UCSD-AML1 (cell line): ENCODE results near the gene GALK1.
"Not testable (repeated sequence)": the region's sequence is repeated elsewhere in the genome, so short reads cannot be mapped to it uniquely, and the experiment has no call there.

Experiments used
- DNase-seq: peaks from one replicate; lab custom pipeline; 2025; ENCODE audit not compliant: unreplicated experiment; lab: John Stamatoyannopoulos, UW

The GALK1 gene

DNA sequence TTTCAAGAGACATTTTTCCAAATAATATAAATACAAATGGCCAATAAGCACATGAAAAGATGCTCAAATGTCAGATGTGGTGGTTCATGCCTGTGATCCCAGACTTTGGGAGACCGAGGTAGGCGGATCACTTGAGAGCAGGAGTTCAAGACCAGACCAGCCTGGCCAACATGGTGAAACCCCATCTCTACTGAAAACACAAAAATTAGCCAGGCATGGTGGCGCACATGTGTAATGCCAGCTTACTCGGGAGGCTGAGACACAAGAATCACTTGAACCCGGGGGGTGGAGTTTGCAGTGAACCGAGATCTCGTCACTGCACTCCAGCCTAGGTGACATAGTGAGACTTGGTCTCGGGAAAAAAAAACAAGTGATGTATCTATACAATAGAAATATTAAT is 2.9 kb upstream of the GALK1 start:
- no peak for DNase-seq

DNA sequence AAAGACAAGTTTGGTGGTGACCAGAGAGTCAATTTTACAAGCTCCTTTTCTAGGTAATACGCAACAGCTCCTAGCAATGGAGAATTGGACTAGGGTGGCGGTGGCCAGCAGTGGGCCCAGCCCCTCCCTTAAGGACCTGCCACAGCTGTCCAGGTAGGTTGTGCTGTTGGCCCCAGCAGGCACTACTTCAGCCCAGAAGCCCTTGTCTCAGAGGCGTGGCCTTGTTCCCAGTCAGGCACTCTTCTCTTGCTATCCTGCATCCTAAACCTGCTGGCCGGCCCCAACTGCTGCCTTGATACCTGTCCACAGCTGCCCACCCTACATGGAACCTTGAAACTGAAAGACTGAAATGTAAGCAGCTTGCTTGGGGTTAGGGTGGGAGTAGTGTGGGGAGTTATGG is 989 bp upstream of the GALK1 start:
- no peak for DNase-seq

DNA sequence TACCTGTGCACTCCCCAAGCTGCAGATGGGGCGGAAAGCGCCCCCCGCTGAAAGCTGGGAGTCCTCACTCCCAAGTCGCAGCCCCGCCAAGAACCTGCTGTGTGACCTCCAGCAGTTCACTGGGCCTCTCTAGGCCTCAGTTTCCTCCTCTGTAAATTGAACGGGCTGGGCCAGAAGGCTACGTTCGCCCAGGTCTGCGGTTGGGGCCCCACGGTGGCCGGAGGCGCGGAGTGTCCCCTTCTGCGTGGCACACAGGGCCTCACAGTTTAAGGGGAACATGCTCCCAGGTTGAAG is 628 bp downstream of the GALK1 start:
- DNase-seq, result no peak

DNA sequence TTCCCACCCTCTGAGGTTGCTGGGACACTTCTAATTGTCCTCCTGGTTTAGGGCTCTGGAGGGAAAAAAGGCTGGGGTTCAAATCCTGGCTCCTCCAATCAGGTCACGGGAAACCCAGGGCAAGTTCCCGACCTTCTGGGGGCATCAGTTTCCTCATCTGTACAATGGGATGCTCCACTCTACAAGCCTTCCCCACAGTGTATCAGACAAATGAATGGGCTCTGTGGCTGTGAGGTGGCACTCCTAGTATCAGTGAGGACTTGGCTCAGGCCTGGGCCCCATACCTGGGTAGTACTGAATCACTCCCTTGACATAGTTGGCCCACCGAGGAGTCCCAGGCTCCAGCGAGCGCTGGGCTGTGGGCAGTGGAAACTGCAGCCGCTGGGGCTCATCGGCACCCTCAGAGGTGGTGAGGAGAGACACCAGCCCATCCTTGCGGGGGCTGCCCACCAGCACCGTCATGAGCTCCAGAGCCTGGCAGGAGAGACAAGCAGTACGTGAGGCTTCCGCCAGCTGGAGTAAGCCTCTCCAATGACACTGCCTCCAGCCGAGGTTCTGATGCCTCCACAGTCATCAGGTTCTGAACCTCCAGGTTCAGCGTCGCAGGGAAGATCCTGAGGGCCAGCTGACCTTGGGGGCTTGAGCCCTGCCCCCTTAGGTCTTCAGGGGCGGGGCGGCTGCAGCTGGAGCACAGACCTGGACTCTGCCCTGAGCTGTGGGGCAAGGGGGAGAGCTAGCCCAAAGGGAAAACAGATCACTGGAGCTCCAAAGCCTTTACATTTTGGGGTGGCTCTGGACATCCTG is 1.2 kb downstream of the GALK1 start:
- DNase-seq, result no peak

DNA sequence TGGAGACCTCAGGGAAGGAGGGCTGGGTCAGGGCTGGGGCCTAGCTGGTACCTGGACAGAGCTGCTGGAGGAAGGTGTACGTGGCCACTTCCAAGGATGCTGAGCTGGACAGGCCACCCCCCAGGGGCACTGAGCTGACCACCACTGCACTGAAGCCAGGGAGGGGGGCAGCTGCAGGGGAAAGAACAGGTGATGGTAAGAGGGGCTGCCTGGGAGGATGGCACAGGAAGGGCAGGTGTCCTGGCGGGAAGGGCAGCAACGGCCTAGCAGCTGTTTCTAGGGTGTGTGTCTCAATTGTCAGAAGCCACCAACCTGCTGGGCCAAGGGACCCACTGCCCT is 1.8 kb downstream of the GALK1 start:
- DNase-seq, result no peak

DNA sequence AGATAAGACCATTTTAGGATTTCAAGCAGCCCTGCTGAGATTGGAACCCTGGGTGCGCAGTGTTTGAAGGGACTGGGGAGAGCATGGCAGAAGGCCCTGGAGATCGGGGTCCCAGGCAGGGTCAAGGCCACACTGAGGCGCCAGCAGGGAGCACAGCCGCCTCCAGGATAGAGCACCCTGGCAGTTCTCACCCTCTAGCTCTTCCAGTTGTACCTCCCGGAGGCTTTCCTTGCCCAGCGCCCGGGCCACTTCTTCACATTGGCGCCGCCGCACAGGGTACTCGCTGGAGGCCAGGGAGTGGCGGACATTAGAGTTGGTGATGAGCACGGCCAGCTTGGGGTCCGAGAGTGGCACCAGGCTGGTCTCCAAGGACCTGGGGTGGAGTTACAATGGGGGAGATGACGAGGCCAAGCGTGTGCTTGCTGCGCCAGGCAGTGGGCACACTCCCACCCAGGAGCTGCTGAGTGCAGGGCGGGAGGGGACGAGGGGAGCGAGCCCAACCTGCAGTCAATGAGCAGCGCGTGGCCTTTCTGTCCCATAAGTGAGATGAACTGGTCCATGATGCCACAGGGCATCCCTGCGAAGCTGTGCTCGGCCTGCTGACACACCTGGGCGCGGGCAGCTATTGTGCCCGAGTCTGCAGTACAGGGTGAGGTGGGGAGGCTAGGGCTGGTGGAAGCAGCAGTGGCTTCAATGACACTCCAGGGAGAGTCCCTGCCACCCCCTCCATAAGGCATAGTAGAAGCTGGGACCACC is 2.3 kb downstream of the GALK1 start:
- DNase-seq, result no peak

DNA sequence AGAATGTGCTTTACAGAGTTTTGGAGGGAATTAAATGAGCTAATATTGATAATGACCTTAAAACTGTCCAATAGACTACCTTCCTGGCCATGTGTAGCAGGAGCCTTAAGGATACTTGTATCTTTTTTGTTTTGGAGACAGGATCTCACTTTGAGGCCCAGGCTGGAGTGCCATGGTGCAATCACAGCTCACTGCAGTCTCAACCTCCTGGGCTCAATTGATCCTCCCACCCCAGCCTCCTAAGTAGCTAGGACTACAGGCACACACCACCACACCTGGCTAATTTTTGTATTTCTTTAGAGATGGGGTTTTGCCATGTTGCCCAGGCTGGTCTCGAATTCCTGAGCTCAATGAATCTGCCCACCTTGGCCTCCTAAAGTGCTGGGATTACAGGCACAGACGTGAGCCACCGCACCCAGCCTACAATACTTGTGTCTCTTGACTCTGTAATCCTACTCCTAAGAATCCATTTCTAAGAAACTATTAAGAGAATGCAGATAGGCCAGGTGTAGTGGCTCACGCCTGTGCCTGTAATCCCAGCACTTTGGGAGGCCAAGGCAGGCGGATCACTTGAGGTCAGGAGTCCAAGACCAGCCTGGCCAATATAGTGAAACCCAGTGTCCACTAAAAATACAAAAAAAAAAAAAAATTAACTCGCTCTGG is 4.9 kb downstream of the GALK1 start:
- DNase-seq, result not testable (repeated sequence)

DNA sequence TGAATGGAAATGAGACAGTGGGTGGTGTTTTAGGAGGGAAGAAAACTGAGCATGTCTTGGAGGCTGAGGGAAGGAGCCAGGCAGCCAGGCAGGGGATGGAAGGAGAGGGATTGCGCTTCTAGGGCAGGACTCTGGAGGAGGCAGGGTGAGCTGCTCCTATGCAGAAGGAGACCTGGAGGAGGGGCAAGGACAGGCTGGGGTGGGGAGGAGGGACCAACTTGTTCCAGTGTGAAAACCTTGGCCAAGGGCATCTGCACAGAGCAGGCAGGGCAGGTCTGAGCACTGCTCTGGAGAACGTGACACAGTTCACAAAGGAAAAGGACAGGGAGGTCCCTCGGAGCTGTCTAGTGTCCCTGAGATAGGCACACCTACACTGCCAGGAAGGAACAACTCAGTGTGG is 5.5 kb downstream of the GALK1 start:
- DNase-seq, result no peak

DNA sequence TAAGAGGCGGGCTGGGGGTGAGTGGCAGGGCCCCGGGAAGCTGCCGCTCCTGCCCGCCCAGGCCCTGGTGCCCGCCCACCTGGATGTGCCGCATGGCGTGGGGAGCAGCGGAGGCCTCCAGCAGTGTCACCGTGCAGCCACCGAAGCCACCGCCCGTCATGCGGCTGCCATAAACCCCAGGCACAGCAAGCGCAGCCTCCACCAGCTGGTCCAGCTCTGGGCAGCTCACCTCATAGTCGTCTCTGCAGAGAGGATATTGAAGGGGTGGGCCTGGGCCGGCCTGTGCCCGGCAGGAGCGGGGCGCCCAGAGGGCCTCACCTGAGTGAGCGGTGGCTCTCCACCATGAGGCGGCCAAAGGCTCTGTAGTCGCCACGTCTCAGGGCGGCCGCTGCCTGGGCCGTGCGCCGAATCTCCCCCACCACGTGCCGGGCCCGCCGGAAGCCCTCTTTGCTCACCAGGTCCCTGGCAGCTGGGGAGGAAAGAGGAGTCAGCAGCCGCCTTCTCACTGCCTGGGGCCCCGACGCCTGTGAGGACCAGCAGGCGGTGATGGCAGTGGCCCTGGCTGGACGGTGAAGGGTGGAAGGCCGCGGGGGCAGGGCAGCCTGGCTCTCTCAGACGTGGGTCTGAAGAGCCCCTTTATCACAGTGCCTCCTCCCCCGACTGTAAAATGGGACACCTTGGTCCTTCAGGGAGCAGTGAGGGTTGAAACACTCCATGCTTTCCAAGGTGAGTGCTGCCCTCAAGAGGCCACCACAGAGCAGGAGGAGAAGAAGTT is 6.7 kb downstream of the GALK1 start:
- DNase-seq, result no peak

DNA sequence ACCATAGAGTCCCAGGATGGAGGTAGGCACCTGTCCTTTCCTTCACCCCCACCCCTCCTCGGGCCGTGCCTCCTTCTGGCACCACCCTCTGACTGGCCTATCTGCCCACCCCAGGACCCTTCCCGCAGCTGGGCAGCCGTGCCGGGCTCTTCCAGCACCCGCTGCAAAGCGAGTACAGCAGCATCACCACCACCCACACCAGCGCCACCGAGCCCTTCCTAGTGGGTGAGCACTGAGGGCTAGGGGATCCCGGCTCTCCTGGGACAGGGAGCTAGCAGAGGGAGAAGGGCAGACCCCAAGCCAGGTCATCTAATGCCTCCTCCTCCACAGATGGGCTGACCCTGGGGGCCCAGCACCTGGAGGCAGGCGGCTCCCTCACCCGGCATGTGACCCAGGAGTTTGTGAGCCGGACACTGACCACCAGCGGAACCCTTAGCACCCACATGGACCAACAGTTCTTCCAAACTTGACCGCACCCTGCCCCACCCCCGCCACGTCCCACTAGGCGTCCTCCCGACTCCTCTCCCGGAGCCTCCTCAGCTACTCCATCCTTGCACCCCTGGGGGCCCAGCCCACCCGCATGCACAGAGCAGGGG is 7.8 kb downstream of the GALK1 start:
- DNase-seq, result no peak

DNA sequence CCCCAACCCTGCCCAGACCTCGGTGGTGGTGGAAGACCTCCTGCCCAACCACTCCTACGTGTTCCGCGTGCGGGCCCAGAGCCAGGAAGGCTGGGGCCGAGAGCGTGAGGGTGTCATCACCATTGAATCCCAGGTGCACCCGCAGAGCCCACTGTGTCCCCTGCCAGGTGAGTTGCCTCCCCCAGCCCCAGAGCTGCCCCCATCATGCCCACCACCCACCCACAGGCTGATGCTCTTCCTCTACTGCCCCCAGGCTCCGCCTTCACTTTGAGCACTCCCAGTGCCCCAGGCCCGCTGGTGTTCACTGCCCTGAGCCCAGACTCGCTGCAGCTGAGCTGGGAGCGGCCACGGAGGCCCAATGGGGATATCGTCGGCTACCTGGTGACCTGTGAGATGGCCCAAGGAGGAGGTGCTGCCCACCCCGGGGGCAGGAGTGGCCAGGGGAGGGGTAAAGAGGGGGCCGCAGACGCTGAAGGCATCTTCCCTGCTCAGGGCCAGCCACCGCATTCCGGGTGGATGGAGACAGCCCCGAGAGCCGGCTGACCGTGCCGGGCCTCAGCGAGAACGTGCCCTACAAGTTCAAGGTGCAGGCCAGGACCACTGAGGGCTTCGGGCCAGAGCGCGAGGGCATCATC is 8.4 kb downstream of the GALK1 start:
- no peak for DNase-seq

DNA sequence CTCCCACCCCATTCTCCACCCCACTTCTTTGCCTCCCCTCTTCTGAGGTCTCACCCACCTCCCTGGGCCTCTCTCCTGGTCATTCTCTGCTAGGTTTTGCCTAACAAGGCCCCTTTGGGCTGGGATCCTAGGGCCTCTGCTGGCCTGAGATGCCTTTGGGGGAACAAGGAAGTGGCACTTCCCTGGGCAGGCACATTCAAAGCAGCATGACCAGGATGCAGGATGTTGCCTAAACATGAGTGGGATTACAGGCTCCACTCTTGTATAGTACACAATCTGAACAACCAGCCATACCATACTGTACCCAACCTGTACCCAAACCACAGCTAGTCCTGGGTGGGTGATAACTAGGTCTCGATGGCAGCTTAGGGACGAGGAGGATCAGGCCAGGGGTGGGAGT is 9.0 kb downstream of the GALK1 start:
- DNase-seq, result no peak

DNA sequence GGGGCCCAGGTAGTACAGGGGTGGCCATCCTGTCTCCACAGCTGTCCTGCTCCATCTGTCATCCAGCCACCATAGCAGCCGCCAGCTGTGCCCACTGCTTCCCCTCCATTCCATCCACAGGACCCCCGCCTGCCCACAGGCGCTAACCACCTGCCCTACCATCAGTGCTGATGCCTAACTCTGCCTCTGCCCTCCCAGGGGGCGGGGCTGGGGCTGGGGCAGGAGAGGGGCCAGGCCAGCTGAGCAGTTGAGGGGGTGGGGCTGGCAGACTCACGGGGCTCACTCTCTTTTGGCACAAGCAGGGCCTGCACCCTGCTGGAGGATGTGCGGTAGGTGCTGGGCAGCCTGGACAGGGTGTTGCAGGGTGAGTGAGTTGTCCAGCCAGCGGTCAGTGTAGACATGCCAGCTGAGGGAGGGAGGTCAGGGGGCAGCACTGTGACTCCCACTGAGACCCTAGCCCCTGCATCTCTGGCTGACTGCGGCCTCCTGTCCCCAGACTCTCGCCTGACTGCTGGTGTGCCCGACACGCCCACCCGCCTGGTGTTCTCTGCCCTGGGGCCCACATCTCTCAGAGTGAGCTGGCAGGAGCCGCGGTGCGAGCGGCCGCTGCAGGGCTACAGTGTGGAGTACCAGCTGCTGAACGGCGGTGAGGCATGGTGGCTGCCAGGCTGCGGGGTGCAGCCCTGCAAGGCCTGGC is 9.6 kb downstream of the GALK1 start:
- no peak for DNase-seq

DNA sequence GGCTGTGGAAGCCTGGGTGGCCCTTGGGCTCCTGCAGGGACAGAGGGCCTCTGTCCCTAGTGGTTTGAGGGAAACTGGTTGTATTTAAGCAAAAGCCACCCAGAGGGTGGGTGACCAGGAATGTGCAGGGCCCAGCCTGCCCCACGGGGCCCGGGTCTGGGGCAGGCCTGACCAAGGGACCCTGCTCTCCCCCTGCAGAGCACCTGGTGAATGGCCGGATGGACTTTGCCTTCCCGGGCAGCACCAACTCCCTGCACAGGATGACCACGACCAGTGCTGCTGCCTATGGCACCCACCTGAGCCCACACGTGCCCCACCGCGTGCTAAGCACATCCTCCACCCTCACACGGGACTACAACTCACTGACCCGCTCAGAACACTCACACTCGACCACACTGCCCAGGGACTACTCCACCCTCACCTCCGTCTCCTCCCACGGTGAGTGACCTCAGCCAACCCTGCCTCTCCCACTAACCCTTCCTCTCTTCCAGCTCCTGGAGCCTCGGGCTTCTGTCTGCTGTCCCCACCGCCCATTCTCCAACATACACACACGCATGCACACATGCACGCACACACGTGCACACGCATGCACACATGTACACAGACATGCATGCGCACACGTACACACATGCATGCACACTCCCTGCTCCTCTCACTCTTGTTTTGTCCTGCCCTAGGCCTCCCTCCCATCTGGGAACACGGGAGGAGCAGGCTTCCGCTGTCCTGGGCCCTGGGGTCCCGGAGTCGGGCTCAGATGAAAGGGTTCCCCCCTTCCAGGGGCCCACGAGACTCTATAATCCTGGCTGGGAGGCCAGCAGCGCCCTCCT is 10.4 kb downstream of the GALK1 start:
- no peak for DNase-seq

DNA sequence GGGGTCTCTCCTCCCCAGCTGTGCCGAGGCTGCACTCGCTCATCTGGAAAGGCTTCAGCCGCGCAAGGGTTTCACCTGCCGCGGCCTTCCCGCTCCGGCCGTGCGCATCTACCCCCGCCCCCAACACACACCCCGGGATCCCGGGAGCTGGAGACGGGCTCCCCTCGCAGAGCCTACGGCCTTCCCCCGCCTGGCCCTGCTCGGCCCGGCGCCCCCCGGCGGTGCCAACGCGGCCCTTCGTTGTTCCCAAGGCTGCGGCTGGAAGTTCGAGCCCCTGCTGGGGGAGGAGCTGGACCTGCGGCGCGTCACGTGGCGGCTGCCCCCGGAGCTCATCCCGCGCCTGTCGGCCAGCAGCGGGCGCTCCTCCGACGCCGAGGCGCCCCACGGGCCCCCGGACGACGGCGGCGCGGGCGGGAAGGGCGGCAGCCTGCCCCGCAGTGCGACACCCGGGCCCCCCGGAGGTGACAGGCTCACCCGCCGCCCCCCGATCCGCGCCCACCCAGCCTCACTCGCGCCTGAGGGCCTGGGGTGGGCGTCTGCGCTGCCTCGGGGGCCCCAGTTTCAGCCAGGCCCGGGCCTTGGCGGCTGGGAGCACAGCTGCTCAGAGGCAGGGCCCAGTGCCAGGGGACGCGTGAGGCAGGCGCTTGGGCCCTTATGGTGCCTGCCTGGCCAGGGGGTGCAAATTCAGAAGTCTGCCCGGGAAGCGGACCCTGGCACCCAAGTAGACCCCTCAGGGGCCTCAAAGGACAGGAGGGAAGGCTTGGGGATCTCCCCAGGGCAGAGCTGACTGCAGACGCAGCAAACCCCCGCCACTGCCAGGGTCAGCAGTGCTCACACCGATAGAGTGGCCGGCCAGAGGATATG is 11.2 kb downstream of the GALK1 start:
- peak; percentile 81 for DNase-seq

DNA sequence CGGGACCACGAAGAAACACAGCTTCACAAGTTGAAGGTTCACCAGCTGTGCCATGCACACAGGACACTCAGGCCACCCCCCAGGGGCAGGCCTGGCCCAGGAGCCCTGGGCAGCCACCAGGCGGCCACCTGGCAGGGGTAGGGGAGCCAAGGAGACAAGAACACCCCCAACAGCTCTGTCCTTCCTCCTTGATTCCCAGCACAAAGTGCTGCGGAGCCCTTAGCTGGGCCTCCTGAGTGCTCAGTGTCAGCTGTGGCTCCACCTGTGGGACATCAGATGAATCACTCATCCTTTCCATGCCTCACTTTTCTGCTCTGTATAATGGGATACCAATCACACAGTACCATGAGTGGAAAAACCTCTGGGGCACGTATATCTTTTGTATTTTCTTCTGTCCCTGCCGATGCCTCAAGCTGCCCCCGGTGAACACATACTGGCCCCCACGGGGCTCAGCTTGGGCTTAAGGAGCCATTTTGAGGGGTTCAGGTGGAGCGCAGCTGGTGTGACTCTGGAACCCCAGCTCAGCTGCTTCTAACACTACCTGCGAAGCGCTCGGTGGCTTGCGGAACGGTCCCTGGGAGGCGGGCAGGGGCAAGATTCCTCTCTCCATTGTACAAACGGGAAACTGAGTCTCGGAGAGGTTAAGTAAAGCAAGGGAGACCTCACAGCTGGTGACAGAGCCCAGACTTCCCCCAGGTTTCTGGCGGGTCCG is 12.0 kb downstream of the GALK1 start:
- DNase-seq, result no peak

DNA sequence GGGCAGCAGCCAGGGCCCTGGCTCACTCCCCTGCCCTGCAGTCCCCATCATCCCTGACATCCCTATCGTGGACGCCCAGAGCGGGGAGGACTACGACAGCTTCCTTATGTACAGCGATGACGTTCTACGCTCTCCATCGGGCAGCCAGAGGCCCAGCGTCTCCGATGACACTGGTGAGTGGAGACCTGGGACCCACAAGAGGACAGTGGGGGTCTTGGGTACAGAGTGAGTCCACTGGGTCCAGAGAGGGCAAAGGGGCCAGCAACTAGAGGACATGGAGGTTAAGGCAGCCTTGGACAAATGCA is 12.6 kb downstream of the GALK1 start:
- DNase-seq, result no peak
